Neural progenitor cell (in vitro differentiated cells): ENCODE measurements around the gene NGF. TPM values are rescaled to one million over a fixed set of nuclear protein-coding genes. Genes with fewer than 3 reads are reported as not detected.

ENCODE experiments used
- DNase-seq: peaks from one replicate; pipeline ENCODE4 v3.0.0-alpha.2; 2016; ENCODE audit warnings: low spot score
- H2AFZ ChIP-seq: fragments of 200-600 bp; sonication (generic); replicated peaks from 2 replicates; pipeline ENCODE4 v1.6.1; 2016; ENCODE audit warnings: antibody characterized with exemption
- H3F3A ChIP-seq: fragments of 200-600 bp; sonication (generic); 2 replicates; pipeline ENCODE4 v1.6.1; 2016; ENCODE audit warnings: antibody characterized with exemption, low read depth
- H3K27ac ChIP-seq: fragments of 200-600 bp; sonication (generic); 2 replicates; pipeline ENCODE4 v1.5.1; 2016; ENCODE audit warnings: mild to moderate bottlenecking
- H3K27me3 ChIP-seq: fragments of 200-600 bp; sonication (generic); 2 replicates; pipeline ENCODE4 v1.6.1; 2016; ENCODE audit warnings: mild to moderate bottlenecking, moderate library complexity
- H3K36me3 ChIP-seq: fragments of 200-600 bp; sonication (generic); 2 replicates; pipeline ENCODE4 v1.5.1; 2016
- H3K4me1 ChIP-seq: fragments of 200-600 bp; sonication (generic); 2 replicates; pipeline ENCODE4 v1.6.1; 2016; ENCODE audit warnings: mixed run types
- H3K4me2 ChIP-seq: fragments of 200-600 bp; sonication (generic); 2 replicates; pipeline ENCODE4 v1.6.1; 2016
- H3K4me3 ChIP-seq: fragments of 200-600 bp; sonication (generic); 2 replicates; pipeline ENCODE4 v1.5.1; 2016
- H3K79me2 ChIP-seq: fragments of 200-600 bp; sonication (generic); 2 replicates; pipeline ENCODE4 v1.6.1; 2016; ENCODE audit warnings: low read depth
- H3K9ac ChIP-seq: fragments of 200-600 bp; sonication (generic); 2 replicates; pipeline ENCODE4 v1.6.1; 2016
- H3K9me3 ChIP-seq: fragments of 200-600 bp; sonication (generic); 2 replicates; pipeline ENCODE4 v1.5.1; 2016; ENCODE audit warnings: low read depth
- H4K20me1 ChIP-seq: fragments of 200-600 bp; sonication (generic); 2 replicates; pipeline ENCODE4 v1.6.1; 2016; ENCODE audit warnings: low read depth
- H3K27ac Mint-ChIP-seq: 3 replicates; pipeline ENCODE4 v1.8.0; 2021; ENCODE audit warnings: mixed read lengths
- H3K27me3 Mint-ChIP-seq: 2 replicates; pipeline ENCODE4 v1.8.0; 2022; ENCODE audit warnings: low read depth, mild to moderate bottlenecking, inconsistent platforms, moderate library complexity, mixed read lengths; ENCODE audit not compliant: insufficient read depth
- H3K36me3 Mint-ChIP-seq: 3 replicates; pipeline ENCODE4 v1.8.0; 2021; ENCODE audit warnings: mixed read lengths
- H3K4me1 Mint-ChIP-seq: 3 replicates; pipeline ENCODE4 v1.8.0; 2021; ENCODE audit warnings: mixed read lengths
- H3K4me3 Mint-ChIP-seq: 3 replicates; pipeline ENCODE4 v1.8.0; 2021; ENCODE audit warnings: mild to moderate bottlenecking, moderate library complexity, mixed read lengths
- H3K9me3 Mint-ChIP-seq: 3 replicates; pipeline ENCODE4 v1.8.0; 2020; ENCODE audit warnings: mixed read lengths
- EZH2 ChIP-seq: fragments of 200-600 bp; sonication (generic); IDR thresholded peaks from 2 replicates; pipeline ENCODE4 v1.6.1; 2017; ENCODE audit warnings: antibody characterized with exemption, mild to moderate bottlenecking, moderate library complexity
- EZH2phosphoT487 ChIP-seq: fragments of 200-600 bp; sonication (generic); IDR thresholded peaks from 2 replicates; pipeline ENCODE4 v1.6.1; 2017; ENCODE audit warnings: antibody characterized with exemption
- total RNA-seq: library from RNA; depleted of rRNA; stranded (reverse); fragments of >200 nt; gene quantifications from 2 replicates; pipeline ENCODE4 v1.2.3, GENCODE V29; 2015; ENCODE audit warnings: low replicate concordance
- TF ChIP-seq, protein P1 (sequence below): fragments of 200-600 bp; sonication (generic); IDR thresholded peaks from 2 replicates; pipeline ENCODE4 v1.5.1; 2017; ENCODE audit warnings: antibody characterized with exemption, mild to moderate bottlenecking

The NGF gene
- total RNA-seq, 1 donor from 2014 or later = not detected

DNA sequence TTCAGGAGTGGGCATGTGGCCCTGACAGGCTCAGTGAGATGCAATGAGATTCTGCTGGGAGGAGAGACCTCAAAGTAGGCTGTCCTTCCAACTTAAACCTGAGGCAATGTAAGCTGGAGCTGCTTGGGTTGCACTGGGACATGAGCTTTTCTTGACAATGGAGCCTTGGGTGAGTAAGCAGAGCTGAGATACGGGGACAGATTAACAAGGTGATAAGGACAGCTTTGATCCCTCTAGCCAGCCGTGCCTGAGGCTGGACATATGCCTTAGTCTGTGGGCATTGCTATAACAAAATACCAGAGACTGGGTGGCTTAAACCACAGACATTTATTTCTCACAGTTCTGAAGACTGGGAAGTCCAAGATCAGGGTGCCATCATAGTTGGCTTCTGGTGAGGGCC is 18.3 kb upstream of the NGF start:
- peaks cover 12% of the 10 kb centered on the region for H3K9me3 Mint-ChIP-seq
- Histone ChIP-seq H3K9ac (no peak overlapping the region), H3K36me3 (no peaks in the 10 kb centered on the region), H3F3A (no peaks in the 10 kb centered on the region), H2AFZ (peak overlapping the region; percentile 10), H3K4me2 (no peak overlapping the region), H3K79me2 (no peaks in the 10 kb centered on the region), H3K27me3 (no peaks in the 10 kb centered on the region), H3K9me3 (no peaks in the 10 kb centered on the region), H3K4me1 (no peaks in the 10 kb centered on the region), H3K4me3 (no peak overlapping the region), H3K27ac (no peak overlapping the region), H4K20me1 (no peaks in the 10 kb centered on the region)
- no peaks in the 10 kb centered on the region for H3K36me3 Mint-ChIP-seq
- no peak overlapping the region for H3K27ac Mint-ChIP-seq
- TF ChIP-seq EZH2phosphoT487 = no peak
- no peak for TF ChIP-seq EZH2
- TF ChIP-seq, protein P1, sequence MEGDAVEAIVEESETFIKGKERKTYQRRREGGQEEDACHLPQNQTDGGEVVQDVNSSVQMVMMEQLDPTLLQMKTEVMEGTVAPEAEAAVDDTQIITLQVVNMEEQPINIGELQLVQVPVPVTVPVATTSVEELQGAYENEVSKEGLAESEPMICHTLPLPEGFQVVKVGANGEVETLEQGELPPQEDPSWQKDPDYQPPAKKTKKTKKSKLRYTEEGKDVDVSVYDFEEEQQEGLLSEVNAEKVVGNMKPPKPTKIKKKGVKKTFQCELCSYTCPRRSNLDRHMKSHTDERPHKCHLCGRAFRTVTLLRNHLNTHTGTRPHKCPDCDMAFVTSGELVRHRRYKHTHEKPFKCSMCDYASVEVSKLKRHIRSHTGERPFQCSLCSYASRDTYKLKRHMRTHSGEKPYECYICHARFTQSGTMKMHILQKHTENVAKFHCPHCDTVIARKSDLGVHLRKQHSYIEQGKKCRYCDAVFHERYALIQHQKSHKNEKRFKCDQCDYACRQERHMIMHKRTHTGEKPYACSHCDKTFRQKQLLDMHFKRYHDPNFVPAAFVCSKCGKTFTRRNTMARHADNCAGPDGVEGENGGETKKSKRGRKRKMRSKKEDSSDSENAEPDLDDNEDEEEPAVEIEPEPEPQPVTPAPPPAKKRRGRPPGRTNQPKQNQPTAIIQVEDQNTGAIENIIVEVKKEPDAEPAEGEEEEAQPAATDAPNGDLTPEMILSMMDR = no peak
- H3K4me3 Mint-ChIP-seq = no peak overlapping the region
- DNase-seq = no peak
- peaks cover 4% of the 10 kb centered on the region for H3K4me1 Mint-ChIP-seq
- H3K27me3 Mint-ChIP-seq = peaks cover 7% of the 10 kb centered on the region

DNA sequence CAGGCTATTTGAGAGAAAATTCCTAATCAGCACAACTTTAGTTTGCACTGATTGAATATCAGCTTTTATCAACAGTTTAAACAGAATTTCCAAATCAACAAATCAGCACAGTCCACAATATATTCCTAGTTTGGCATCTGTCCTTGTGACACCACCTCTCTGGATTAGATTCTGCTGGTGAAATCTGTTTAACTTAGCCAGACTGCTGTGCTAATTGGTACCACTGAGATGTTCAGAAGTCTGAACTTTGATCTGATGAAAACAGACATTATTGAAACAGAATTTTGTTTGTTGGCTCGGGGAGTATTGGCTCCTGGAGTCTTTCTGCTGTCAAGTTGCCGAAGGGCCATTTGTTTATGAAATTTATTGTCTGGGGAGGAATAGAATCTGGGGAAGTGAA is 17.0 kb upstream of the NGF start:
- no peaks in the 10 kb centered on the region for H3K9me3 ChIP-seq
- no peak overlapping the region for H3K4me2 ChIP-seq
- no peak overlapping the region for H2AFZ ChIP-seq
- H3K27me3 ChIP-seq = no peaks in the 10 kb centered on the region
- H3K36me3 ChIP-seq = no peaks in the 10 kb centered on the region
- peaks cover 4% of the 10 kb centered on the region for H3K4me1 Mint-ChIP-seq
- H3F3A ChIP-seq = no peaks in the 10 kb centered on the region
- H3K4me3 Mint-ChIP-seq = no peak overlapping the region
- no peaks in the 10 kb centered on the region for H3K4me1 ChIP-seq
- H3K79me2 ChIP-seq = no peaks in the 10 kb centered on the region
- H3K27ac Mint-ChIP-seq = no peak overlapping the region
- TF ChIP-seq, protein P1 = no peak
- TF ChIP-seq EZH2phosphoT487 (no peak), EZH2 (no peak)
- peaks cover 6% of the 10 kb centered on the region for H3K9me3 Mint-ChIP-seq
- no peak overlapping the region for H3K27ac ChIP-seq
- H3K36me3 Mint-ChIP-seq = no peaks in the 10 kb centered on the region
- H4K20me1 ChIP-seq = no peaks in the 10 kb centered on the region
- no peak overlapping the region for H3K4me3 ChIP-seq
- DNase-seq = no peak
- no peak overlapping the region for H3K9ac ChIP-seq
- H3K27me3 Mint-ChIP-seq = peaks cover 3% of the 10 kb centered on the region

DNA sequence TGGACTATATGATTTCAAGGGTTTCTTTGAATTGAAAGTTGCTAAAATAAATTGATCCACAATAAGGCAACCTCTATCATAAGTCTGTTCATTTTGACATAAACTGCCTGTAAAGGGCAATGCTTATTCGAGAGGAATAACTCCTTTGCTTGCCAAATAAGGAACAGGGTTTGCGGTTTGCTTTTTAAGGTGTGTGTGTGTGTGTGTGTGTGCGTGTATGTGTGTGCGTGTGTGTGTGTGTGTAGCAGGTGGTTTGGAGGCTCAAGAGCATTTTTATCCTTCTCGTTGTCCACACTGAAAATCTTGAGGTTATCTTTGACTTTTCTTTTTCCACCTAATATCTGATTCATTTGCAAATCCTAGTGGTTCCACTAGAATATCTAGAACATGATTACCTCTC is 13.1 kb upstream of the NGF start:
- H3K4me3 ChIP-seq = no peak overlapping the region
- no peaks in the 10 kb centered on the region for H3K4me1 ChIP-seq
- Mint-ChIP-seq H3K36me3 (no peaks in the 10 kb centered on the region), H3K27me3 (peaks cover 6% of the 10 kb centered on the region), H3K27ac (no peak overlapping the region), H3K9me3 (no peaks in the 10 kb centered on the region), H3K4me1 (peaks cover 9% of the 10 kb centered on the region), H3K4me3 (no peak overlapping the region)
- H2AFZ ChIP-seq = no peak overlapping the region
- no peak overlapping the region for H3K27ac ChIP-seq
- no peaks in the 10 kb centered on the region for H3K79me2 ChIP-seq
- TF ChIP-seq EZH2phosphoT487 = no peak
- TF ChIP-seq EZH2 = no peak
- TF ChIP-seq, protein P1 = no peak
- H3K9ac ChIP-seq = no peak overlapping the region
- H3F3A ChIP-seq = no peaks in the 10 kb centered on the region
- H3K36me3 ChIP-seq = no peaks in the 10 kb centered on the region
- H3K4me2 ChIP-seq = no peak overlapping the region
- H3K27me3 ChIP-seq = no peaks in the 10 kb centered on the region
- DNase-seq = no peak
- H3K9me3 ChIP-seq = no peaks in the 10 kb centered on the region
- H4K20me1 ChIP-seq = no peaks in the 10 kb centered on the region

DNA sequence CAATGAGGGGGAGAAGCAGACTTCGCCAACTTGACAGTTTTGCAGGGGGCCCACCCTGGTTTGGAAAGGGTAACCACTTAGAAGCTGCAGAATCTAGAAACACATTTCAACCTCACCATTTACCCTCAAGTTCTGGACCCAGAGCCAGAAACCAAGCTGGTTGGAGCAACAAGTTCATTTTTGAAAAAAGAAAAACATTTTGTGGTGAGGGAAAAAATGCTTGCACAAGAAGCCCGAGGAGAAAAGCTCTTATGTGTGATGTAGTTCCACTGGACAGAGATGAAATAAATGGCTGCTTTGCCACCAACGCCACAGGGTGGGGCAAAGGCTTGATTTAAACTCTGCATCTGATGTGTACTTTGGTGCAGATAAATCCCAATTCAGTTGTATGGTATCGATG is 10.6 kb upstream of the NGF start:
- Histone ChIP-seq H3K36me3 (no peaks in the 10 kb centered on the region), H3K79me2 (no peaks in the 10 kb centered on the region), H3K27me3 (no peaks in the 10 kb centered on the region), H3K4me2 (no peak overlapping the region), H3K9ac (no peak overlapping the region), H2AFZ (no peak overlapping the region), H3K27ac (no peak overlapping the region), H3K4me3 (no peak overlapping the region), H3K4me1 (no peaks in the 10 kb centered on the region), H3F3A (no peaks in the 10 kb centered on the region), H4K20me1 (no peaks in the 10 kb centered on the region), H3K9me3 (no peaks in the 10 kb centered on the region)
- H3K9me3 Mint-ChIP-seq = no peaks in the 10 kb centered on the region
- TF ChIP-seq, protein P1 = no peak
- TF ChIP-seq EZH2 (no peak), EZH2phosphoT487 (no peak)
- no peaks in the 10 kb centered on the region for H3K36me3 Mint-ChIP-seq
- H3K4me1 Mint-ChIP-seq = peaks cover 5% of the 10 kb centered on the region
- no peak overlapping the region for H3K27ac Mint-ChIP-seq
- no peak for DNase-seq
- H3K27me3 Mint-ChIP-seq = peaks cover 13% of the 10 kb centered on the region
- no peak overlapping the region for H3K4me3 Mint-ChIP-seq
